HEK293 (cell line): ENCODE results near the gene RUFY4.

Source experiments
- CTCF ChIP-seq: fragments of 450-650 bp; formaldehyde crosslinking; IDR thresholded peaks from 2 replicates; pipeline ENCODE4 v1.5.1; 2016; ENCODE audit warnings: missing biosample characterization, missing genetic modification characterization
- PRDM6 ChIP-seq: fragments of 450-650 bp; formaldehyde crosslinking; IDR thresholded peaks from 2 replicates; pipeline ENCODE4 v1.5.1; 2017; ENCODE audit warnings: missing biosample characterization, missing genetic modification characterization
- RBAK ChIP-seq: fragments of 450-650 bp; formaldehyde crosslinking; IDR thresholded peaks from 2 replicates; pipeline ENCODE4 v1.5.1; 2016; ENCODE audit warnings: missing biosample characterization, missing genetic modification characterization
- REST ChIP-seq: fragments of 450-650 bp; formaldehyde crosslinking; IDR thresholded peaks from 2 replicates; pipeline ENCODE4 v1.5.1; 2016; ENCODE audit warnings: missing biosample characterization, missing genetic modification characterization
- ZBTB26 ChIP-seq: fragments of 450-650 bp; formaldehyde crosslinking; optimal IDR thresholded peaks from 2 replicates; pipeline ENCODE3; 2016; ENCODE audit warnings: missing biosample characterization, mild to moderate bottlenecking, missing genetic modification characterization
- ZBTB7A ChIP-seq: fragments of 450-650 bp; formaldehyde crosslinking; IDR thresholded peaks from 2 replicates; pipeline ENCODE4 v1.5.1; 2016; ENCODE audit warnings: low read depth, missing biosample characterization, missing genetic modification characterization
- ZNF121 ChIP-seq: fragments of 450-650 bp; formaldehyde crosslinking; IDR thresholded peaks from 2 replicates; pipeline ENCODE4 v1.5.1; 2016; ENCODE audit warnings: missing biosample characterization, missing genetic modification characterization
- ZNF510 ChIP-seq: fragments of 450-650 bp; formaldehyde crosslinking; IDR thresholded peaks from 2 replicates; pipeline ENCODE4 v1.5.1; 2018; ENCODE audit warnings: mild to moderate bottlenecking, missing genetic modification characterization, missing biosample characterization; ENCODE audit not compliant: insufficient replicate concordance
- ZNF530 ChIP-seq: fragments of 450-650 bp; formaldehyde crosslinking; IDR thresholded peaks from 2 replicates; pipeline ENCODE4 v1.5.1; 2016; ENCODE audit warnings: low read depth, missing biosample characterization, missing genetic modification characterization
- ZNF560 ChIP-seq: fragments of 450-650 bp; formaldehyde crosslinking; IDR thresholded peaks from 2 replicates; pipeline ENCODE4 v1.5.1; 2017; ENCODE audit warnings: missing biosample characterization, missing genetic modification characterization, borderline replicate concordance
- ZNF621 ChIP-seq: fragments of 450-650 bp; formaldehyde crosslinking; IDR thresholded peaks from 2 replicates; pipeline ENCODE4 v1.5.1; 2017; ENCODE audit warnings: missing biosample characterization, missing genetic modification characterization
- ZNF677 ChIP-seq: fragments of 450-650 bp; IDR thresholded peaks from 2 replicates; pipeline ENCODE4 v1.5.0; 2018; ENCODE audit warnings: missing biosample characterization, mild to moderate bottlenecking, missing genetic modification characterization, moderate library complexity
- ZNF843 ChIP-seq: fragments of 450-650 bp; formaldehyde crosslinking; IDR thresholded peaks from 2 replicates; pipeline ENCODE4 v1.5.1; 2016; ENCODE audit warnings: missing biosample characterization, missing genetic modification characterization

- no peak for TF ChIP-seq RBAK (tag by site-specific recombination)
- no peak for TF ChIP-seq CTCF
- no peak for TF ChIP-seq ZNF510 (tag by site-specific recombination)
- no peak for TF ChIP-seq ZNF560 (tag by site-specific recombination)
- no peak for TF ChIP-seq ZNF843 (tag by site-specific recombination)
- TF ChIP-seq ZNF677 (tag by site-specific recombination), result no peak
- no peak for TF ChIP-seq ZNF530
- no peak for TF ChIP-seq ZBTB7A (tag by site-specific recombination)
- no peak for TF ChIP-seq ZNF621 (tag by site-specific recombination)
- no peak for TF ChIP-seq PRDM6 (tag by site-specific recombination)
- TF ChIP-seq ZNF121, result no peak
- TF ChIP-seq REST (tag by site-specific recombination), result no peak
- TF ChIP-seq ZBTB26 (tag by site-specific recombination), result no peak
Observed at GRCh38 chr2:218022851-218023530, 46.1 kb upstream of the RUFY4 start.
